Liver (tissue), 9 donors: ENCODE results near the gene SEPTIN8. TPM values are rescaled to one million over a fixed set of nuclear protein-coding genes. Genes with fewer than 3 reads are reported as not detected.

Experiments used
- DNase-seq: peaks from one replicate; pipeline ENCODE4 v3.0.0-alpha.2; 2017; ENCODE audit warnings: low spot score
- H3K27ac ChIP-seq, 2 donors: one replicate each; pipeline ENCODE4 v1.7.0; 2013; ENCODE audit warnings: inconsistent platforms in 2 of 2, low read length in 2 of 2, control low read depth in 1 of 2, low read depth in 1 of 2, mild to moderate bottlenecking in 1 of 2
- H3K27me3 ChIP-seq, 4 donors: one replicate each; pipeline versions ENCODE4 v1.6.1 to v1.7.0; 2013; ENCODE audit warnings: low read length in 3 of 4, inconsistent platforms in 1 of 4, mild to moderate bottlenecking in 1 of 4, moderate library complexity in 1 of 4; ENCODE audit not compliant: control insufficient read depth in 4 of 4, insufficient read depth in 4 of 4
- H3K36me3 ChIP-seq, 4 donors: one replicate each; pipeline versions ENCODE4 v1.6.1 to v1.7.0; 2013; ENCODE audit warnings: low read length in 3 of 4, mild to moderate bottlenecking in 3 of 4, low read depth in 1 of 4, moderate library complexity in 1 of 4; ENCODE audit not compliant: control insufficient read depth in 4 of 4, insufficient read depth in 3 of 4
- H3K4me1 ChIP-seq, 4 donors: one replicate each; pipeline versions ENCODE4 v1.6.1 to v1.7.0; 2013; ENCODE audit warnings: low read length in 3 of 4, mild to moderate bottlenecking in 3 of 4, moderate library complexity in 1 of 4; ENCODE audit not compliant: control insufficient read depth in 4 of 4, insufficient read depth in 4 of 4
- H3K4me3 ChIP-seq, 3 donors: one replicate each; pipeline versions ENCODE4 v1.6.1 to v1.7.0; 2013; ENCODE audit warnings: low read length in 3 of 3, control low read depth in 1 of 3, low read depth in 1 of 3, mild to moderate bottlenecking in 1 of 3
- H3K9ac ChIP-seq, 2 donors: one replicate each; pipeline ENCODE4 v1.7.0; 2013; ENCODE audit warnings: low read length in 2 of 2, mild to moderate bottlenecking in 2 of 2, moderate library complexity in 2 of 2, control low read depth in 1 of 2, low read depth in 1 of 2
- H3K9me3 ChIP-seq, 4 donors: one replicate each; pipeline versions ENCODE4 v1.6.1 to v1.7.0; 2013; ENCODE audit warnings: low read length in 3 of 4; ENCODE audit not compliant: control insufficient read depth in 4 of 4
- ATF3 ChIP-seq: IDR thresholded peaks from 2 replicates; pipeline ENCODE4 v1.6.1; 2016; ENCODE audit warnings: antibody characterized with exemption
- EGR1 ChIP-seq, 2 donors: IDR thresholded peaks; 2 replicates each; pipeline ENCODE4 v1.6.1; 2016 to 2018; ENCODE audit warnings: antibody characterized with exemption in 2 of 2, low read depth in 2 of 2
- FOXA1 ChIP-seq: IDR thresholded peaks from 2 replicates; pipeline ENCODE4 v1.6.1; 2016; ENCODE audit warnings: antibody characterized with exemption
- FOXA2 ChIP-seq: IDR thresholded peaks from 2 replicates; pipeline ENCODE4 v1.6.1; 2016; ENCODE audit warnings: antibody characterized with exemption
- GABPA ChIP-seq, 2 donors: IDR thresholded peaks in 1 of 2; conservative IDR thresholded peaks in 1 of 2; 2 replicates each; pipeline ENCODE4 v1.6.1; 2016; ENCODE audit warnings: antibody characterized with exemption in 2 of 2, mild to moderate bottlenecking in 1 of 2, moderate library complexity in 1 of 2
- HNF4A ChIP-seq, 2 donors: conservative IDR thresholded peaks; 2 replicates each; pipeline ENCODE4 v1.6.1; 2016; ENCODE audit warnings: antibody characterized with exemption in 2 of 2, mild to moderate bottlenecking in 2 of 2
- HNF4G ChIP-seq: IDR thresholded peaks from 2 replicates; pipeline ENCODE4 v1.6.1; 2016; ENCODE audit warnings: antibody characterized with exemption
- JUND ChIP-seq, 2 donors: IDR thresholded peaks; 2 replicates each; pipeline ENCODE4 v1.6.1; 2016; ENCODE audit warnings: antibody characterized with exemption in 2 of 2
- NR2F2 ChIP-seq: IDR thresholded peaks from 2 replicates; pipeline ENCODE4 v1.6.1; 2016; ENCODE audit warnings: antibody characterized with exemption
- RAD21 ChIP-seq, 2 donors: IDR thresholded peaks; 2 replicates each; pipeline ENCODE4 v1.6.1; 2016; ENCODE audit warnings: antibody characterized with exemption in 2 of 2, mild to moderate bottlenecking in 2 of 2
- RXRA ChIP-seq, 2 donors: IDR thresholded peaks; 2 replicates each; pipeline ENCODE4 v1.6.1; 2017 to 2018; ENCODE audit warnings: antibody characterized with exemption in 2 of 2, mild to moderate bottlenecking in 1 of 2
- SP1 ChIP-seq: IDR thresholded peaks from 2 replicates; pipeline ENCODE4 v1.6.1; 2018; ENCODE audit warnings: antibody characterized with exemption, mild to moderate bottlenecking
- TAF1 ChIP-seq: conservative IDR thresholded peaks from 2 replicates; pipeline ENCODE4 v1.6.1; 2016; ENCODE audit warnings: antibody characterized with exemption, mild to moderate bottlenecking
- YY1 ChIP-seq: IDR thresholded peaks from 2 replicates; pipeline ENCODE4 v1.6.1; 2016; ENCODE audit warnings: antibody characterized with exemption, mild to moderate bottlenecking
- ZBTB33 ChIP-seq: IDR thresholded peaks from 2 replicates; pipeline ENCODE4 v1.6.1; 2016; ENCODE audit warnings: antibody characterized with exemption
- WGBS: extraction: QIAGEN DNeasy Blood & Tissue Kit; methylation state at CpG from one replicate; pipeline ENCODE4 v1.1.7; 2013; 5-methylcytosine and 5-hydroxymethylcytosine counted together
- polyA plus RNA-seq, 2 donors: library from polyadenylated mRNA; stranded (reverse) in 1 of 2; unstranded in 1 of 2; fragments of 200-250 nt in 1 of 2; fragments of >200 nt in 1 of 2; fragmentation: Nextera tagmentation in 1 of 2; extraction: Ambion mirVana in 1 of 2; gene quantifications; one replicate each; pipeline versions ENCODE4 v1.2.1 to v1.2.3, GENCODE V29; 2013 to 2015
- total RNA-seq, 2 donors: library from RNA; depleted of rRNA; stranded (reverse); fragments of >200 nt; gene quantifications; one replicate each; pipeline ENCODE4 v1.2.3, GENCODE V29; 2014
- TF ChIP-seq, protein P1 (sequence below): fragments of 150-350 bp; IDR thresholded peaks from 2 replicates; pipeline ENCODE4 v1.5.1; 2017; ENCODE audit warnings: improper control_type of control experiment, low read depth, low read length; ENCODE audit not compliant: missing input control
- TF ChIP-seq, protein P2 (sequence below): IDR thresholded peaks from 2 replicates; pipeline ENCODE4 v1.6.1; 2016; ENCODE audit warnings: antibody characterized with exemption, mild to moderate bottlenecking
- TF ChIP-seq, protein P3 (sequence below): IDR thresholded peaks from 2 replicates; pipeline ENCODE4 v1.6.1; 2016; ENCODE audit warnings: antibody characterized with exemption
- donor health status: healthy.
- donor health status: healthy.
- donor health status: healthy.
- donor health status: healthy.
- donor health status: healthy.

The SEPTIN8 gene
- total and polyA plus RNA-seq, 4 donors: 4.7 to 16.5 (median 9.8) TPM

- Histone ChIP-seq H3K36me3 (peaks cover 0 to 32% (median 6%) of the 10 kb centered on the region in 4 donors), H3K27ac (no peak overlapping the region), H3K4me1 (no peaks in the 10 kb centered on the region), H3K9ac (no peak overlapping the region), H3K27me3 (no peaks in the 10 kb centered on the region), H3K4me3 (no peak overlapping the region), H3K9me3 (no peaks in the 10 kb centered on the region)
- no peak for DNase-seq
- no peak for TF ChIP-seq ZBTB33
- TF ChIP-seq RXRA (IDR thresholded peaks at IDR 0.05): no peak
- no peak for TF ChIP-seq YY1
- no peak for TF ChIP-seq SP1
- TF ChIP-seq, protein P1, sequence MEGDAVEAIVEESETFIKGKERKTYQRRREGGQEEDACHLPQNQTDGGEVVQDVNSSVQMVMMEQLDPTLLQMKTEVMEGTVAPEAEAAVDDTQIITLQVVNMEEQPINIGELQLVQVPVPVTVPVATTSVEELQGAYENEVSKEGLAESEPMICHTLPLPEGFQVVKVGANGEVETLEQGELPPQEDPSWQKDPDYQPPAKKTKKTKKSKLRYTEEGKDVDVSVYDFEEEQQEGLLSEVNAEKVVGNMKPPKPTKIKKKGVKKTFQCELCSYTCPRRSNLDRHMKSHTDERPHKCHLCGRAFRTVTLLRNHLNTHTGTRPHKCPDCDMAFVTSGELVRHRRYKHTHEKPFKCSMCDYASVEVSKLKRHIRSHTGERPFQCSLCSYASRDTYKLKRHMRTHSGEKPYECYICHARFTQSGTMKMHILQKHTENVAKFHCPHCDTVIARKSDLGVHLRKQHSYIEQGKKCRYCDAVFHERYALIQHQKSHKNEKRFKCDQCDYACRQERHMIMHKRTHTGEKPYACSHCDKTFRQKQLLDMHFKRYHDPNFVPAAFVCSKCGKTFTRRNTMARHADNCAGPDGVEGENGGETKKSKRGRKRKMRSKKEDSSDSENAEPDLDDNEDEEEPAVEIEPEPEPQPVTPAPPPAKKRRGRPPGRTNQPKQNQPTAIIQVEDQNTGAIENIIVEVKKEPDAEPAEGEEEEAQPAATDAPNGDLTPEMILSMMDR: no peak
- no peak for TF ChIP-seq EGR1 (IDR thresholded peaks at IDR 0.05; ENCODE audit: low read depth in 2 of 2)
- TF ChIP-seq JUND (IDR thresholded peaks at IDR 0.05): no peak
- no peak for TF ChIP-seq TAF1
- TF ChIP-seq NR2F2: no peak
- no peak for TF ChIP-seq ATF3
- TF ChIP-seq, protein P2, sequence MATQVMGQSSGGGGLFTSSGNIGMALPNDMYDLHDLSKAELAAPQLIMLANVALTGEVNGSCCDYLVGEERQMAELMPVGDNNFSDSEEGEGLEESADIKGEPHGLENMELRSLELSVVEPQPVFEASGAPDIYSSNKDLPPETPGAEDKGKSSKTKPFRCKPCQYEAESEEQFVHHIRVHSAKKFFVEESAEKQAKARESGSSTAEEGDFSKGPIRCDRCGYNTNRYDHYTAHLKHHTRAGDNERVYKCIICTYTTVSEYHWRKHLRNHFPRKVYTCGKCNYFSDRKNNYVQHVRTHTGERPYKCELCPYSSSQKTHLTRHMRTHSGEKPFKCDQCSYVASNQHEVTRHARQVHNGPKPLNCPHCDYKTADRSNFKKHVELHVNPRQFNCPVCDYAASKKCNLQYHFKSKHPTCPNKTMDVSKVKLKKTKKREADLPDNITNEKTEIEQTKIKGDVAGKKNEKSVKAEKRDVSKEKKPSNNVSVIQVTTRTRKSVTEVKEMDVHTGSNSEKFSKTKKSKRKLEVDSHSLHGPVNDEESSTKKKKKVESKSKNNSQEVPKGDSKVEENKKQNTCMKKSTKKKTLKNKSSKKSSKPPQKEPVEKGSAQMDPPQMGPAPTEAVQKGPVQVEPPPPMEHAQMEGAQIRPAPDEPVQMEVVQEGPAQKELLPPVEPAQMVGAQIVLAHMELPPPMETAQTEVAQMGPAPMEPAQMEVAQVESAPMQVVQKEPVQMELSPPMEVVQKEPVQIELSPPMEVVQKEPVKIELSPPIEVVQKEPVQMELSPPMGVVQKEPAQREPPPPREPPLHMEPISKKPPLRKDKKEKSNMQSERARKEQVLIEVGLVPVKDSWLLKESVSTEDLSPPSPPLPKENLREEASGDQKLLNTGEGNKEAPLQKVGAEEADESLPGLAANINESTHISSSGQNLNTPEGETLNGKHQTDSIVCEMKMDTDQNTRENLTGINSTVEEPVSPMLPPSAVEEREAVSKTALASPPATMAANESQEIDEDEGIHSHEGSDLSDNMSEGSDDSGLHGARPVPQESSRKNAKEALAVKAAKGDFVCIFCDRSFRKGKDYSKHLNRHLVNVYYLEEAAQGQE: no peak
- no peak for TF ChIP-seq GABPA (IDR thresholded peaks at IDR 0.05 in 1 of 2, conservative IDR thresholded peaks at IDR 0.05 in 1 of 2)
- TF ChIP-seq HNF4A (conservative IDR thresholded peaks at IDR 0.05): no peak
- TF ChIP-seq HNF4G: no peak
- no peak for TF ChIP-seq FOXA1
- TF ChIP-seq, protein P3, sequence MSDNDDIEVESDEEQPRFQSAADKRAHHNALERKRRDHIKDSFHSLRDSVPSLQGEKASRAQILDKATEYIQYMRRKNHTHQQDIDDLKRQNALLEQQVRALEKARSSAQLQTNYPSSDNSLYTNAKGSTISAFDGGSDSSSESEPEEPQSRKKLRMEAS: no peak
- no peak for TF ChIP-seq FOXA2
- TF ChIP-seq RAD21 (IDR thresholded peaks at IDR 0.05): no peak
- WGBS: 89% methylated on average over 13 of the region's 13 CpGs
Observed at GRCh38 chr5:132758451-132758850, 18.6 kb downstream of the SEPTIN8 start.
